Measurements from ENCODE around the gene RIT2. TPM values are rescaled to one million over a fixed set of nuclear protein-coding genes. Genes with fewer than 3 reads are reported as not detected.

The RIT2 gene
- total RNA-seq, 1 experiment from 2014 or later = not detected

- DNase-seq = no peak
- Mint-ChIP-seq H3K27me3 (ENCODE audit: unreplicated experiment) (no peaks in the 10 kb centered on the region), H3K36me3 (ENCODE audit: insufficient read depth, unreplicated experiment) (no peaks in the 10 kb centered on the region), H3K9me3 (ENCODE audit: low read depth, unreplicated experiment) (no peaks in the 10 kb centered on the region), H3K4me3 (ENCODE audit: low read depth, unreplicated experiment) (no peak overlapping the region), H3K4me1 (ENCODE audit: low read depth, unreplicated experiment) (no peaks in the 10 kb centered on the region), H3K27ac (ENCODE audit: unreplicated experiment) (no peak overlapping the region)
- TF ChIP-seq CTCF (IDR thresholded peaks at IDR 0.05; ENCODE audit: unreplicated experiment) = no peak
- intact Hi-C loops (cut with micrococcal nuclease; ENCODE audit: unreplicated experiment) = no loop called here
- no TSS peak for BruUV-seq (replicated peaks)
- CTCF ChIA-PET = no interaction called here
Measured at GRCh38 chr18:42937436-42937835, 178.0 kb downstream of the RIT2 start.

GRCh38 chr18:42936289-42936688 is 179.2 kb downstream of the RIT2 start:
- CTCF ChIA-PET = no interaction called here
- no peak overlapping the region for H3K27ac Mint-ChIP-seq (ENCODE audit: unreplicated experiment)
- no peak overlapping the region for H3K4me3 Mint-ChIP-seq (ENCODE audit: low read depth, unreplicated experiment)
- no peaks in the 10 kb centered on the region for H3K9me3 Mint-ChIP-seq (ENCODE audit: low read depth, unreplicated experiment)
- no peak for TF ChIP-seq CTCF (IDR thresholded peaks at IDR 0.05; ENCODE audit: unreplicated experiment)
- H3K36me3 Mint-ChIP-seq (ENCODE audit: insufficient read depth, unreplicated experiment) = no peaks in the 10 kb centered on the region
- no peaks in the 10 kb centered on the region for H3K4me1 Mint-ChIP-seq (ENCODE audit: low read depth, unreplicated experiment)
- intact Hi-C loops (cut with micrococcal nuclease; ENCODE audit: unreplicated experiment) = no loop called here
- no peaks in the 10 kb centered on the region for H3K27me3 Mint-ChIP-seq (ENCODE audit: unreplicated experiment)
- no peak for DNase-seq
- BruUV-seq (replicated peaks) = no TSS peak

GRCh38 chr18:42931491-42931890 is 184.0 kb downstream of the RIT2 start:
- intact Hi-C loops (cut with micrococcal nuclease; ENCODE audit: unreplicated experiment) = no loop called here
- no peak for DNase-seq
- Mint-ChIP-seq H3K36me3 (ENCODE audit: insufficient read depth, unreplicated experiment) (no peaks in the 10 kb centered on the region), H3K4me3 (ENCODE audit: low read depth, unreplicated experiment) (no peak overlapping the region), H3K27me3 (ENCODE audit: unreplicated experiment) (no peaks in the 10 kb centered on the region), H3K4me1 (ENCODE audit: low read depth, unreplicated experiment) (no peaks in the 10 kb centered on the region), H3K27ac (ENCODE audit: unreplicated experiment) (no peak overlapping the region), H3K9me3 (ENCODE audit: low read depth, unreplicated experiment) (no peaks in the 10 kb centered on the region)
- TF ChIP-seq CTCF (IDR thresholded peaks at IDR 0.05; ENCODE audit: unreplicated experiment) = no peak
- CTCF ChIA-PET = no interaction called here
- BruUV-seq (replicated peaks) = no TSS peak

GRCh38 chr18:42929857-42930256 is 185.6 kb downstream of the RIT2 start:
- BruUV-seq (replicated peaks) = no TSS peak
- Mint-ChIP-seq H3K27ac (ENCODE audit: unreplicated experiment) (no peak overlapping the region), H3K9me3 (ENCODE audit: low read depth, unreplicated experiment) (no peaks in the 10 kb centered on the region), H3K36me3 (ENCODE audit: insufficient read depth, unreplicated experiment) (no peaks in the 10 kb centered on the region), H3K4me1 (ENCODE audit: low read depth, unreplicated experiment) (no peaks in the 10 kb centered on the region), H3K27me3 (ENCODE audit: unreplicated experiment) (no peaks in the 10 kb centered on the region), H3K4me3 (ENCODE audit: low read depth, unreplicated experiment) (no peak overlapping the region)
- CTCF ChIA-PET = no interaction called here
- intact Hi-C loops (cut with micrococcal nuclease; ENCODE audit: unreplicated experiment) = no loop called here
- no peak for DNase-seq
- TF ChIP-seq CTCF (IDR thresholded peaks at IDR 0.05; ENCODE audit: unreplicated experiment) = no peak

- DNase-seq = no peak
- Mint-ChIP-seq H3K9me3 (ENCODE audit: low read depth, unreplicated experiment) (no peaks in the 10 kb centered on the region), H3K36me3 (ENCODE audit: insufficient read depth, unreplicated experiment) (no peaks in the 10 kb centered on the region), H3K27ac (ENCODE audit: unreplicated experiment) (no peak overlapping the region), H3K4me3 (ENCODE audit: low read depth, unreplicated experiment) (no peak overlapping the region), H3K27me3 (ENCODE audit: unreplicated experiment) (no peaks in the 10 kb centered on the region), H3K4me1 (ENCODE audit: low read depth, unreplicated experiment) (no peaks in the 10 kb centered on the region)
- intact Hi-C loops (cut with micrococcal nuclease; ENCODE audit: unreplicated experiment) = no loop called here
- no TSS peak for BruUV-seq (replicated peaks)
- no peak for TF ChIP-seq CTCF (IDR thresholded peaks at IDR 0.05; ENCODE audit: unreplicated experiment)
- CTCF ChIA-PET = no interaction called here
Measured at GRCh38 chr18:42929181-42929580, 186.3 kb downstream of the RIT2 start.
